Astrocyte (in vitro differentiated cells and primary cell): Measurements from ENCODE around the gene PCBD2.

Experiments used
- CTCF ChIP-seq: IDR thresholded peaks from 2 replicates; pipeline ENCODE4 v1.5.1; 2011; ENCODE audit warnings: low read depth, mild to moderate bottlenecking, inconsistent platforms, low read length, moderate library complexity; ENCODE audit not compliant: insufficient read depth
- EZH2 ChIP-seq: IDR thresholded peaks from 2 replicates; pipeline ENCODE4 v1.6.1; 2012; ENCODE audit warnings: mild to moderate bottlenecking, low read length, inconsistent platforms; ENCODE audit not compliant: insufficient read depth

GRCh38 chr5:134989266-134989830, 84.4 kb downstream of the PCBD2 start:
- TF ChIP-seq EZH2: no peak
- no peak for TF ChIP-seq CTCF
